HUES6 (cell line): ENCODE measurements around the gene MEGF6.

ENCODE experiments used
- H3K27ac ChIP-seq: 2 replicates; pipeline ENCODE4 v1.7.0; 2013; ENCODE audit warnings: low read depth, mild to moderate bottlenecking, low read length, inconsistent platforms
- H3K27me3 ChIP-seq: 2 replicates; pipeline ENCODE4 v1.6.1; 2013; ENCODE audit warnings: low read length; ENCODE audit not compliant: control insufficient read depth, insufficient read depth
- H3K36me3 ChIP-seq: 2 replicates; pipeline ENCODE4 v1.6.1; 2013; ENCODE audit warnings: low read length; ENCODE audit not compliant: control insufficient read depth, insufficient read depth
- H3K4me1 ChIP-seq: 2 replicates; pipeline ENCODE4 v1.6.1; 2013; ENCODE audit warnings: low read length; ENCODE audit not compliant: control insufficient read depth, insufficient read depth
- H3K4me3 ChIP-seq: 2 replicates; pipeline ENCODE4 v1.5.1; 2013; ENCODE audit warnings: low read depth, low read length
- H3K9ac ChIP-seq: one replicate; pipeline ENCODE4 v1.6.1; 2013; ENCODE audit warnings: mild to moderate bottlenecking, low read length
- H3K9me3 ChIP-seq: 2 replicates; pipeline ENCODE4 v1.6.1; 2013; ENCODE audit warnings: low read depth, low read length; ENCODE audit not compliant: control insufficient read depth, insufficient read depth

The MEGF6 gene

DNA sequence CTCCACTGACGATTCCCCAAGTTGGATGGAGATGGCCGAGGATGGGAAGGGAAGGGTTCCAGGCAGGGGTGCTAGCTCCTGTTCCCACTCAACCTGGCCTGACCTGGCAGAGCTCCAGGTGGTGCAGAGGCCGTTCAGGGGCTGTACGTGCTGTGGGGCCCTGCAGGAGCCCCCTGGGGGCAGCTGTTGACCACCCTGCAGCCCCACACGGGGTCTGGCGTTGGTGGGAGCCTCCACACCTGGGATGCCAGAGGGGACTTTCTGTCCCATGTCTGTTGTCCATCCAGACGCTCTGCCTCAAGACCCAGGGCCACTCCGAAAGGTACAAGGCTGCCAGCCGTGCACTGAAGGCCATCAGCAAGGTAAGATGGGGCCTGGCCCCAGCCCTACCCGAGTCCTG lies 136.9 kb downstream of the MEGF6 start:
- Histone ChIP-seq H3K36me3 (peaks cover 41% of the 10 kb centered on the region), H3K9me3 (no peaks in the 10 kb centered on the region), H3K27ac (no peak overlapping the region), H3K9ac (no peak overlapping the region), H3K27me3 (no peaks in the 10 kb centered on the region), H3K4me1 (peaks cover 16% of the 10 kb centered on the region), H3K4me3 (no peak overlapping the region)

GRCh38 chr1:3474016-3474415 lies 137.3 kb downstream of the MEGF6 start:
- no peaks in the 10 kb centered on the region for H3K27me3 ChIP-seq
- H3K4me1 ChIP-seq: peaks cover 16% of the 10 kb centered on the region
- no peak overlapping the region for H3K27ac ChIP-seq
- H3K9ac ChIP-seq: no peak overlapping the region
- peaks cover 46% of the 10 kb centered on the region for H3K36me3 ChIP-seq
- no peaks in the 10 kb centered on the region for H3K9me3 ChIP-seq
- H3K4me3 ChIP-seq: no peak overlapping the region

GRCh38 chr1:3473381-3473844 lies 137.9 kb downstream of the MEGF6 start:
- Histone ChIP-seq H3K4me3 (no peak overlapping the region), H3K9me3 (no peaks in the 10 kb centered on the region), H3K27ac (no peak overlapping the region), H3K4me1 (peaks cover 16% of the 10 kb centered on the region), H3K9ac (no peak overlapping the region), H3K36me3 (peaks cover 45% of the 10 kb centered on the region), H3K27me3 (no peaks in the 10 kb centered on the region)

DNA sequence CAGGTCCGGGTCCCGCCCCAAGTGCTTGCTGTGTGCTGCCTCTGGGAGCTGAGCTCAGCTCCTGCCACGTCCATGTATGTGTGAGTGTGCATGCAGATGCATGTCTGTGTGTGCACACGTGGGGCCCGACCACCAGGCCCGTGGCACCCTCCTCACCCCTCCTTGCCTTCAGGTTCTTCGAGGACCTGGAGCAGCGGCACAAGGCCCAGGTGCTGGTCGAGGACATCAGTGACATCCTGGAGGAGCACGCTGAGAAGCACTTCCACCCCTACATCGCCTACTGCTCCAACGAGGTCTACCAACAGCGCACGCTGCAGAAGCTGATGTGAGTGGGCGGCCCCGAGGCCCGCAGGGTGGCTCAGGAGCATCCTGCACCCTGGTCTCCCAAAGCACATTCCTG lies 138.4 kb downstream of the MEGF6 start:
- peaks cover 41% of the 10 kb centered on the region for H3K36me3 ChIP-seq
- H3K4me3 ChIP-seq: no peak overlapping the region
- no peak overlapping the region for H3K27ac ChIP-seq
- no peak overlapping the region for H3K9ac ChIP-seq
- no peaks in the 10 kb centered on the region for H3K9me3 ChIP-seq
- no peaks in the 10 kb centered on the region for H3K27me3 ChIP-seq
- peaks cover 16% of the 10 kb centered on the region for H3K4me1 ChIP-seq

GRCh38 chr1:3472088-3472850 lies 139.0 kb downstream of the MEGF6 start:
- H3K27me3 ChIP-seq: no peaks in the 10 kb centered on the region
- peak overlapping the region; percentile 96 for H3K27ac ChIP-seq

DNA sequence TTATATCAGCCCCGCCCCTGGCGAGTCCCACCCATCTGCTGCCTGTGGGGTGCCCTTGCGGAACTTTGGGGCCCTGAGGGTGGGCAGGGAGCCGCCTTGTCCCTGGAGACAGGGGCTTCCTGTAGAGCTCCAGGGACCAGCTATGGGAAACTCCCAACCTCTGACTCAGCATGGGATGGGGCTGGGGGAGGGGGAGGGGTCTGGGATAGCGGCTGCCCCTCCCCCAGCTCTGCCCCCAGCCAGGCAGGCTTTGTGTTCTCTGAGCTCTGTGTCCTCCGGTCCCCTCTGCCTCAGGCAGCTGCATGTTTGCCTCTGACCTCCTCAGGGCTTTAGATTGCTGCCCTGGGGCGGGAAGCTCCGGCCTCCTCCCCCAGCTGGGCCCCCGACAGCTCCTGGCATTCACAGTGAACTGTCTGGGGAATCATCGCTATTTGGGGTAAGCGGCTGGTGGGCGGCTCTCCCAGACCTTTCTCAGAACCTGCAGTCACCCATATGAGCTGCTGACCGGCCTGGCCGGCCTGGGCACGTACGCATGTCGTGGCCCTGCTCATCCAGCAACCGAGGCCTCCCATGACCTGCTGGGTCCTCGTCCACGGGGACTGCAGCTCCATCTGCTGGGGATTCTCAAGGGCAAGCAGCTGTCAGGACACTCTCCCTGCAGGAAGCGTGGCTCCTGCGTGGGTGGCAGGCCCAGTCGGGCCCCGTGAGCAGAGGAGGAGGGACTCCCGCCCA lies 139.8 kb downstream of the MEGF6 start:
- Histone ChIP-seq H3K36me3 (peaks cover 38% of the 10 kb centered on the region), H3K27ac (peak overlapping the region; percentile 96), H3K9ac (peak overlapping the region; percentile 72), H3K27me3 (no peaks in the 10 kb centered on the region), H3K9me3 (no peaks in the 10 kb centered on the region), H3K4me1 (peaks cover 16% of the 10 kb centered on the region), H3K4me3 (peak overlapping the region; percentile 12; the same call in 1 of the 2 replicates)

More at GRCh38 chr1:3472088-3472850, 139.0 kb downstream of the MEGF6 start:
- H3K36me3 ChIP-seq: peaks cover 38% of the 10 kb centered on the region
- H3K9ac ChIP-seq: peak overlapping the region; percentile 72
- peak overlapping the region; percentile 12; the same call in 1 of the 2 replicates for H3K4me3 ChIP-seq
- H3K4me1 ChIP-seq: peaks cover 16% of the 10 kb centered on the region
- H3K9me3 ChIP-seq: no peaks in the 10 kb centered on the region

DNA sequence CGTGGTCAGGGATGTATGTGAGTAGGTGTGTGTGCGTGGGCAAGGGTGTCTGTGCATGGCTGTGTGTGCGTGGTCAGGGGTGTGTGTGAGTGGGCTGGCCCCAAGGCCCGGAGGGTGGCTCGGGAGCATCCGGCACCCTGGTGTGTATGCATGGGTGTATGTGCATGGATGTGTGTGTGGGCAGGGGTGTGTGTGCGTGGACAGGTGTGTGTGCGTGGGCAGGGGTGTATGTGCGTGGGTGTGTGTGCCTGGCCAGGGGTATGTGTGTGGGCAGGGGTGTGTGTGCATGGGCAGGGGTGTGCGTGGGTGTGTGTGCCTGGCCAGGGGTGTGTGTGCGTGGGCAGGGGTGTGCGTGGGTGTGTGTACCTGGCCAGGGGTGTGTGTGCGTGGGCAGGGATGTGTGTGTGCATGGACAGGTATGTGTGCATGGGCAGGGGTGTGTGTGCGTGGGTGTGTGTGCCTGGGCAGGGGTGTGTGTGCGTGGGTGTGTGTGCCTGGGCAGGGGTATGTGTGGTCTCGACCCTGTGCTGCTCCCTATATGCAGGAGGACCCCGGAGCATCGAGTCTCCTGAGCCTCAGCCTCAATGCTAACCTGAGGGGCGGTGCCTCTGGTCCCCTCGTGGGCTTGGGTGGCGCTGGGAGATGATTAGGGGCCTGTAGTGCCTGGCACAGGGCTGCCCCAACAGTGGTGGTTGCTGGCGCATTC lies 140.5 kb downstream of the MEGF6 start:
- H3K9me3 ChIP-seq: no peaks in the 10 kb centered on the region
- H3K27ac ChIP-seq: peak overlapping the region; percentile 96
- no peaks in the 10 kb centered on the region for H3K27me3 ChIP-seq
- peak overlapping the region; percentile 63 for H3K9ac ChIP-seq
- H3K36me3 ChIP-seq: peaks cover 34% of the 10 kb centered on the region
- H3K4me3 ChIP-seq: peak overlapping the region; percentile 10; the same call in 1 of the 2 replicates
- peaks cover 16% of the 10 kb centered on the region for H3K4me1 ChIP-seq

- H3K27me3 ChIP-seq: no peaks in the 10 kb centered on the region
Measured at GRCh38 chr1:3469849-3470649, 141.3 kb downstream of the MEGF6 start.

GRCh38 chr1:3469104-3469848 lies 142.0 kb downstream of the MEGF6 start:
- Histone ChIP-seq H3K4me3 (no peak overlapping the region), H3K4me1 (peaks cover 16% of the 10 kb centered on the region), H3K9ac (no peak overlapping the region), H3K27ac (no peak overlapping the region), H3K9me3 (no peaks in the 10 kb centered on the region), H3K27me3 (no peaks in the 10 kb centered on the region), H3K36me3 (peaks cover 36% of the 10 kb centered on the region)

More at GRCh38 chr1:3469849-3470649, 141.3 kb downstream of the MEGF6 start:
- no peak overlapping the region for H3K9ac ChIP-seq
- H3K36me3 ChIP-seq: peaks cover 32% of the 10 kb centered on the region
- H3K4me1 ChIP-seq: peaks cover 16% of the 10 kb centered on the region
- H3K9me3 ChIP-seq: no peaks in the 10 kb centered on the region
- H3K4me3 ChIP-seq: no peak overlapping the region
- H3K27ac ChIP-seq: no peak overlapping the region
